Stimulated activated naive CD4-positive, alpha-beta T cell treated with Interleukin-2 at 50 U/mL for 16 hours (primary cell): ENCODE measurements around the gene TMEM207.
A peak's percentile ranks its signal among the peaks of the same experiment; 100 is the strongest.

Experiments
- DNase-seq: peaks from one replicate; lab custom pipeline; 2025; lab: John Stamatoyannopoulos, UW

Gene TMEM207

DNA sequence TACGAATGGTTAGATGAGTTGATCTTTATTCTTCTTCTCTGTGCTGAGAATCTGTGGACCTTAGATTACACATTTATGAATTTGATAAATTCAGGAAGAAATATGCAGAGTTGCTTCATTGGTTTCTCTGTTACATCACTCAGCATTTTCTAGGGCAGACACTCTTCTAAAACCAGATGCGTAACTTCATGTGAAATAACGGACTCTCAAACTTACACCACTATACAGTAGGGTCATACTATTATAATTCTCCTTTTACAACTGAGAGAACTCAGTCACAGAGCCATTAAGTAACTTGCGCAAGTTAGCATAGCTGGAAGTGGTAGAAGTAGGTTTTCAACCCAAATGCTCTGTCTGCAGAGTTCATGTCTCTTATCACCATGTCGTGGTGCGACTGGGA is 5.7 kb downstream of the TMEM207 start:
- no peak for DNase-seq

DNA sequence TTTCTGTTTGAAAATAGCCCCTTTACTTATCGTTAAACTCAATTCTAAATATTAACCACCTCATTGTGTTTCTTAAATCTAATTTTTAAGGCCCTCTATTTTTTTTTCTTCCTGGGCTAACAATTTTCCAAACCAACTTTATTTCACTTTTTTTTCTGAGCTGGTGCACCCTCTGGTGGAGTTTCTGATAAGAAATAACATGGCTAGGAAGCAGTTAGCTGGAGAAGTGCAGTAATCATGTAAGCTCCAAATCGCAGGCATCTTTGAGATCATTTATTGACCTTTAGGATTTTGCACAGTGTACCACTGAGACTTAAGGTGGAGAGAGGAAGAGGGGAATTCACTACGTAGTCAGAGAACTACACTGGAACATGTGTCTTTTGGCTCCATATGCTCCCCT is 6.4 kb downstream of the TMEM207 start:
- no peak for DNase-seq

DNA sequence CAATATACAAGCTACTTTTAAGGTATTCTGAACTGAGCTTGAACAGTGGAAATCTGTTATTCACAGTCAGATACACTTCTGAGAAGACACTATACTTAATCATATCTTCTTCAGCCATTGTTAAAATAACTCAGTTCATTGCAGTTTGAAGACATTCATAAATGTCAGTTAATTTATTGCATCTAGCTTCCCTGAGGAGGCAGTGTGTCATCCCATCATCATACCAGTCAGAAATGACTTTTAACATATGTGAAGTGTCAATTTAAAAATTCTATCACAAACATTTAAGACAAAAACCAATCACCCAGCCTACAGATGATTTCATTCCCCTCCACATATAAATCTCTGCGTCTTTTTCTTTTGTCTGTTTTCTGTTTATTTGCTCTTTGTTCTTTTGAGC is 7.5 kb downstream of the TMEM207 start:
- no peak for DNase-seq

DNA sequence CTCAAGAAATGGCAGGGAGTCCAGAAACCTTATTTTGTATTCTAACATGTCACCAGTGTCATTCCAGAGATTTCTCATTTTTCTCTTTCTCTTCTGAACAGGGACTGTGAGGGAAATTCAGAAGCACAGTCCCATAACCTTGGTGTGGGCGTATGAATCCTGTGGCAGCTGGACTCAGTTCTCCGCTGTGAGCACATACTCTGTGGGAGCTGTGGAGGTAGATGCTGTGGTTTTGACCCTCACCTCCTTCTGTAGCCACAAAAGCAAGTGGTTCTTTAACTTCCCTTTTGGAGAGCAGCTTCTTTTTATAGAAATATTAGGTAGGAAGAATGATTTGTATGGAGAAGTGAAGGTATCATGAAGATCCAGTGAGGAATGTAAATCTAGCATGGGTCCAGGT is 13.4 kb downstream of the TMEM207 start:
- no peak for DNase-seq

DNA sequence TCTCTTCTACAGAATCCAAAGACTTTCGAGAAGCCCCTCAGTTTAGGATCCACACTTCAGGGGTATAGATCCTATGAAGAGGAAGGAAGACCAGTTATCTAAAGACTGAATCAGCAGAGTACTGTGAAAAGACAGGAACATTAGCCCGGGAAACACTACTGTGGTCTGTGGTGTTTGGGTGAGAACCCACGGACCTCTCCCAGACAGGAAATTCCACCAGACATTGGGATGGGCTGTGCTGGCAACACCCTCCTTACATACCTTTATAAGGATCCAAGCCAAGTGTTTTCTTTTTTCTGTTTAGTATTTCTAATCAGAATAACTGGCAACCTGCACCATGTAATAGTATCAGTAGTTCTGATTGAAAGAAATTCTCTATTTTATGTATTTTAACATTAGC is 14.1 kb downstream of the TMEM207 start:
- no peak for DNase-seq

DNA sequence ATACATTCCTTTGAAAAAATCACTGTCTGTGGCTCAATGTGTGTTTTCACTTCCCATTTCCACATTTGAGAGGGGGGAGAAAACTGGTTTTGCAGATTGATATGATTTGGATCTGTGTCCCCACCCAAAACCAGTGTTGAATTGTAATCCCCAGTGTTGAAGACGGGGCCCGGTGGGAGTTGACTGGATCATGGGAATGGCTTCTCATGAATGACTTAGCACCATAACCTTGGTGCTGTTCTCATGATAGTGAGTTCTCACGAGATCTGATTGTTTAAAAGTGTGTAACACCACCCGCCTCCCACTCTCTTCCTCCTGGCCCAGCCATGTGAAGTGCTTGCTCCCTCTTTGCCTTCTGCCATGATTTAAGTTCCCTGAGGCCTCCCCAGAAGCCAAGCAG is 16.1 kb downstream of the TMEM207 start:
- no peak for DNase-seq

DNA sequence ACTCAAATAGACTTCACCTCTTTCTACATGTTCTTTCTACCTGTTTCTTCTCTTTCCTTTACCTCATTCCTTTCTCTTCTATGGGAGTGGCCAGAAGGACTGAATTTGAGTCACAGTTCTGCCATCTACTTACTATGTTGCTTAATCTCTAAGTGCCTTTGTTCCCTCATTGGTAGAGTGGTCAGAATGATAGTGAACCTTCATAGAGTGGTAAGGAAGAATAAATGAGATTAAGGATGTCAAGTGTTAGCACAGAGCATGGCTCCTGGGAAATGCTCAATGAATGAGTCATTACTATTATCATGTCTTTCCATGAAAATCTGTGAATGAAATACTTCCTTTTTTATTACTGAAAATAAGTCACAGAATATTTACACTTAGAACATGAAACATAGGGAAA is 17.5 kb downstream of the TMEM207 start:
- DNase-seq: no peak

DNA sequence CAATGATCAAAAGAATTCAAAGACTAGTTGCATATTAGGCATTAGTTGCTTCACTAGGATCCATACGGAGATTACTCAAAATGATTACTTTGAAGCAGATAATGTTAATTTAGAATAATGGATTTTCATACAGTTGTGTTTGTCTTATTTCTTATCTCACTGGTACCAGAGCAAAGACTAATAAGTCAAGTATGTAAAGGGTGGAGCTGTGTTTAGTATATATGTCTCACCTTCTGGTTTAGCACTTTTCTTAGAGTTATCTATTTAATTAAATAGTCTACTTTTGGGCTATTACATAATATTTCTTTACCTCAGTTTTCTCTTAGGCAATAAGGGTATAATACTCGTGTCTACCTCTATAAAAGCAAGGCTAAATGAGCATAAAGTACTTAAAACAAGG is 18.8 kb downstream of the TMEM207 start:
- DNase-seq: no peak

DNA sequence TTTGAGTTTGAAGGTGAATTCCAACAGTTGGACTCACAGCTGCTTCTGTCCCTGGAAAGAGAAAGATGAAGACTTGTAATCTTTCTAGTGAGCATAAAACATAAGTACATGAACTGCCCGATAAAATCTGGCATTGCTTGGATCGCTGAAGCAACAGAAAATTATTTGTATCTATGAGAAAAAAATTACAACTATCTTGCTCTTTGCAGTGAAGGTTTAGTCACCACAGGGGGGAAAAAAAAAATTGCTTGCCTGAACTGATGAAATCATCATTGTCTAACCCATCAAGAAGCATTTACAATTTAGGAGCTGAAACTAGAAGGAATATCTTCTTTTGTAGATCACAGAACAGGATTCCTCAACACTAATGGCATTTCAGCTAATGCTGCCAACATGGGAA is 20.0 kb downstream of the TMEM207 start:
- no peak for DNase-seq

DNA sequence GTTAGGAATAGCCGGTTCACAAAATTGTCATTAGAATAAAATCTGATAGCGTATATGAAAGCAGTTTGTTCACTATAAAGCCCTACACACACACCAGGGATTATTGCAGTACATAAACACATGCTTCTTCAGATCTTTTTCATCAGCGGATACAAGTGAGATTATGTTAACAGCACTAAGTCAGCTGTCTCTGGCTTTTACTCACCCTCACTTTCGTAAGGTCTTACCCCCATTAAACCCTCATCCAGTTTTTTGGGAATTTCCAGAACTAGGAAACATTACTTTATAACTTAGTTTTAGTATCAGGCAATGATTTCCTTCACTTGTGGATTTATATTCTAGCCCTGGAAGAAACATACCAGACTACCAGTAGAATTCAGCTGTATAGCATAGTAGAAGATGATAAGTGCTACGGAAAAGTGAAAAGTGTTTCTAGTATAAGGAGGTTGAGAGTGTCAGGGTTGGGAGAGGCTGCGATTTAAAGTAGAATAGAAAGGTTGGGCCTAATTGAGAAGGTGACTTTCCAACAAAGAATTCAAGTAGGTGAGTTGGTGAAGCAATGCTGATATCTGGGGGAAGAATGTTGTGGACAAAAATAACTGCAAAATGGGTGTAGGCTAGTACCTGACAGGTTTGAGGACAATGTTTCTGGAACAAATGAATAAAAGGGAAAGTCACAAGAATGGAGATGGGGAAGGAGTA is 22.7 kb downstream of the TMEM207 start:
- no peak for DNase-seq

DNA sequence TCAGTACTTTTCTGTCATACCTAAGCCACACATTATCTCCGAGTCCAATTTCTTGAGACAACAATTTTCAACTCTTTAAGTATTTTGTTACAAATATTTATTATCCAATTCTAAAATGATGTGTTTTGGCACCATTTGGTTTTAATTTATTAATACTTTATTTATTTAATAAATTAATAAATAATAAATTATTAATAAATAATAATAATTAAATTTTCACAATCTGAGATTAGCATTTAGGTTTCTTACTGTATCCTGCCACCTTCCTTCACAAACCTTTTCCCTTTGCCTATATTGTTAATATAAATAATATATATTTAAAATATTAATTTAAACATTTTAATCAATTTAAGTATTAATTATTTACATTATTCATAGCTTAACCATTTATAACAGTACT is 23.9 kb downstream of the TMEM207 start:
- no peak for DNase-seq

DNA sequence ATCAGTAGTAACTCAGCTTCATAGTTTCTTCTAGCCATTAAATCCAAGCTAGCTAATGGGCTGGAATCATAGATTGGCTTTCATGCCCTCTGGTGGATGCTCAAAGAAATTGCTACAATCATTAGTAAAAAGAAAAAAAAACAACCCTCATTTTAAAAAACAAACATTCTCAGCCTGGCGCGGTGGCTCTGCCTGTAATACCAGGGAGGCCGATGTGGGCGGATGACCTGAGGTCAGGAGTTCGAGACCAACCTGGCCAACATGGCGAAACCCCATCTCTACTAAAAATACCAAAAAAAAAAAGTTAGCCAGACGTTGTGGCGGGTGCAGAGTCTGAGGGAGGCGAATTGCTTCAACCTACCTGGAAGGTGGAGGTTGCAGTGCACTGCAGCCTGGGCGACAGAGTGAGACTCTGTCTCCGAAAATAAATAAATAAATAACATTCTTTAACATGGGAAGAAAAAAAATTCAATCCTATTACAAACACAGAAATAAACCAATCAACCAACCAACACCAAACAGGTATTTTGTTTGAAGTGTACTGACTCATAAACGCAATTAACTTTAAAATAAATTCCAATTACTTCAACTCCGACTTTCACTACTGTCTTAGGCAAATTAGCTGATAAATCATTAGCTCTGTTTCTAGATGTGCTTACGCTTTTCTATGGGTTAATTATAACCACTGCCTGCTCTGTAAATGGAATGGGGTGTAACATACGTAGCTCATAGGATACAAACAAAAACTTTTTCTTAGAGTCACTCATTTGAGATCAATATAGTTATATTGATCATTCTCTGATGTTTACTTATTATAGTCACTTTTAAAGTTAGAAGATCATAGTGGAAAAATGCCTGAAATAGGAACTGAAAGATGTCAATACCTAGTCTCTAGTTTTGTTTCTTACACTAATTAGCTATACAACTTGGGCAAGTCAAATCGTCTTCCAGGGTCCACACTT is 24.9 kb downstream of the TMEM207 start:
- peak; percentile 23 for DNase-seq

DNA sequence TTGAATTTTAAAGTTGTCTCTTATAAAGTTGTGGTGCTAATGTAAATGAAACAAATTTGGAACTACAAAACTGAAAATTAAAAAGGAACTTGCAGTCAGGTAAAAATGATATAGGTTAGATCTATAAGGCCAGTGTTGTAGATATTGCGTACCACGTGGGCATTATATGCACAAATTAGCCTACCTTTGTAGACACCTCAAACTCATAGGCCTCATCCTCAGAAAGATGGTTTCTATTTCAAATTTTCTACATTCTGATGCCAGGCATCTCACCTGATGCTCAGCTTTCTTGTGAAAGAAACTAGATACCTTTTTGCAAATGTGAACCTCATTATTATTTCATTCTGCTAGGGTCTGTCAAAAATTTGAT is 25.6 kb downstream of the TMEM207 start:
- DNase-seq: no peak

DNA sequence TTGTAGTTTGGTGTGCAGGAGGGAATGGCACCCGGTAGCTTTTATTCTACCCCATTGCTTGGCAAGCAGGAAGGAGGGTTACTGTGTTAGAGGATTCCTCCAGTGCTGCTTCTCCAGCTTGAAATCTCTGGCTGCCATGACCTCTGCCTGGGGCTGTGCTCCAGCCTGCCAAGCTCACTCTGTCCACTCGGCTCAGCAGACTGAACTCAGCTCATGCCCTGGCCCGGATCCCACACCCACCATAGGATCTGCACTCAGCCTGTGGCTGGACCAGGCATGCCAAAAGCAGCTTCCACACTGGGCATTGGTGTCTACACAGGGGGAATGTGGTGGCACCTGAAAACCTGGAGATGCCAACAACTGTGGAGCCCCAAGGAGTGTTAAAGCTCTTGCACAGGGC is 35.4 kb downstream of the TMEM207 start:
- DNase-seq: no peak

DNA sequence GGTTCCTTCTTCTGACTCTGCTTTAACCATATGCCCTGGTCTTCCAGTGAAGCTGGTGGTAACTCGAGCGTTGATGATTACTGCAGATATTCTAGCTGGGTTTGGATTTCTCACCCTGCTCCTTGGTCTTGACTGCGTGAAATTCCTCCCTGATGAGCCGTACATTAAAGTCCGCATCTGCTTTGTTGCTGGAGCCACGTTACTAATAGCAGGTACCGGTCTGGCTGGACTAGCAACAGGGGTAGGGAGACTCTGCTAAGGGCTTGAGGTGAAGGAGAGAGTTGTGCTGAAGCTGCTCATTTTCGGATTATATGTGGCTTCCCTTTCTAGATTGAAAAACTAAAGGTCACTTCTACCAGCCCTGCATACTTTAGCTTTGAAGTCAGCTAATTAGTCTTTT is 45.0 kb downstream of the TMEM207 start:
- DNase-seq: no peak

DNA sequence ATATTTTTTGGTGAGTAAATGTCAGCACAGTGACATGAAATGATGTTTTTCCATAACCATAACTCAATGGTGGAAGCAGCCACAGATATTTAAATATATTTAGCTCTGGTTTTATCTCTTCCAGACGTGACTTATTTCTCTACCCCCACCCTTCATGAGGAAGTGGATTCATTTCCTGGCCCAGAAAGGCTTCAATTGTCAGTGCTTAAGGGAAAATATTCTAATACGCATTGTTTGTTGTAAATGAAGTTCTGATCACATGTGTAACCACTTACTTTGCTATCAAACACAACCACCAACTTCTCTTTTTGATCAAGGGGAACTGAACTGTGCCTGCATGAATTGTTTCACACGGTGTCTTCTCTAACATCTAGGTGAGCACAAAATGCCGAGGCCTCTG is 47.7 kb downstream of the TMEM207 start:
- no peak for DNase-seq

DNA sequence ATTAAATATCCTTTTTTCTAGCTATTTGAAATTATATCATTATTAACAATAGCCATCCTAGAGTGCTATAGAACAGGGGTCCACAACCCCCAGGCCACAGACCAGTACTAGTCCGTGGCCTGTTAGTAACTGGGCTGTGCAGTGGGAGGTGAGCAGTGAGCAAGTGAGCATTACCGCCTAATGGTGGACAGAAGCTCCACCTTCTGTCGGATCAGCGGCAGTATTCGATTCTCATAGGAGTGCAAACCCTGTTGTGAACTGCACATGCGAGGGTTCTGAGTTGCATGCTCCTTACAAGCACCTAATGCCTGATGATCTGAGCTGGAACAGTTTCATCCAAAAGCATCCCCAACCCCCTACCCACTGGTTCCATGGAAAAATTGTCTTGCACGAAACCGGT is 50.0 kb downstream of the TMEM207 start:
- DNase-seq: no peak

DNA sequence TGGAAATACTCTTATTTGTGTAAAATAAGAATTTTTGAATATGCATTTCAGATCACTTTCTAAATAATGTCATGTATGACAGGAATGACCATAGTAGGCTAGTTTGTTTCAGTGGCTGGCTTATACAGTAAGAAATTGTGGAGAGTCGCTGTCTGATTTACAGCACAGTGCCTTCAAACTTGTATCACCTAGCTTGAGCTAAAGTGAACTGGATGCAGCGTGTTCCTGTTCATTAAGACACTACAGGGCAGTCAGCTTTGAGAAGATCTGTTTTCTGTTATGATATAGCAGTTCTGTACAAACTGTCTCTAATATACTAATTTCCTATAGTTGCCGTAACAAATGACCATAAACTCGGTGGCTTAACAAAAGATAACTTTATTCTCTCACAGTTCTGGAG is 51.8 kb downstream of the TMEM207 start:
- DNase-seq: no peak

DNA sequence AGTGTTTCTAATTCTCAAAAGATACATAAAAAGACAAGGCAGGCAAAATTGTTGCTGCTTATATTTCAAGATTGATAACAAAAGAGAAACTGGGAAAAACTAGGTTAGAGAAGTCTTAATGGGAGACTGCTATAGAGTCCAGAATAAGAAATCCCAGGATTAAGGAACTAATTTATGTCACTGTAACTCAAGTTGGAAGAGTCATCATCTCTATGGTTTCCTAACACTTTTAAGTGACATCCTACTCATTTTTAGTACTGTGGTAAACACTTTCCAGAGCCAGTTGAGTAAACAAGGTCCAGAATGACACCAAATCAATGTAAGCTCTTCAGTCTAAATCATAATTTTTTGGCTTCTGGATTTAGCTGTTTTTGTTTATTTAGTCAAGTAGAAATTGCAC is 53.7 kb downstream of the TMEM207 start:
- DNase-seq: no peak

DNA sequence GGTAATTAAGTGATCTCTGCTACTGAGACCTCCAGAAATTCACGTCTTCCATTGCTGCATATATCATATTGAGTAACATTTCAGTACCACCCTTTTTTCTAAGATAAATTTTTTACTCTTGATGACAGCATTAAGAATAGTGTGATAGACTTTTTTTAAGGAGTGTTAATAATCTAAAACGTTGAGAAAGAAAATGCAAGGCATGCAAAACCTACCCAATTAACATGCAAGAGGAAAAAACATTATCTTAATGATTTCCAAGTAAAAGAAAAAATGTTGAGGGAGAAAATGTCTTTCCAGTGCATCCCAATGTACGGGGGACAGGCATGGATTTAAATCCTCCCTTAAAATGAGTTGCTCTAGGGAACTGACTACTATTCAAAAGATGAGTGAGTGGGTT is 61.0 kb downstream of the TMEM207 start:
- DNase-seq: no peak

DNA sequence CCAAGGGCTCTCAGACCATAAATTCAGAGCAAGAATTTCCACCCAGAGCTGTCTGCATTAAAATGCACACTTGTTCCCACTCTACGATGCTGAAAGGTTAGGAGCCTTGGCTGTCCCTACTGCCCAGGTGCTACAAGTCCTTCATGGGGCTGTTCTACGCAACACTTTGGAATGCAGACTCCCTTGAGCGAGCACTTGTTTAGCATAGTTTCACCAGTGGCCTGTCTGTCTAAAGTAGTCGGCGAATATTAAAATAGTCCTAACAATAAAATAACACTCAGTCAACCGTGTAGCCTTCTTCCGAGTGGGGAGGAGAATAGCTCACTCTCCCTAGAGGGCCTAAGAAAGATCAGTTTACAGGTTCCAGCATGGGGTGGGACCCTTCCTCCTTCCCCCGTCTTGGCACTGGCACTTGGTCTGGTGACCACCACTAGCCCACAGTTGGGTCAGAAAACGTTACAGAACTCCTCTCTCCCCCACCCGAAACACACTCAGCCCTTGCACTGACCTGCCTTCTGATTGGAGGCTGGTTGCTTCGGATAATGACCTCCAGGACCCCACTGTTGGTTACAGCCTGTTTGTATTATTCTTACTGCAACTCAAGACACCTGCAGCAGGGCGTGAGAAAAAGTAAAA is 62.0 kb downstream of the TMEM207 start, which contains the start of gene CLDN16:
CLDN16 (plus strand) TSS at position 586 of the 636 bp plus-strand sequence. CDS start 167 bp downstream, outside the sequence.
- DNase-seq: no peak

DNA sequence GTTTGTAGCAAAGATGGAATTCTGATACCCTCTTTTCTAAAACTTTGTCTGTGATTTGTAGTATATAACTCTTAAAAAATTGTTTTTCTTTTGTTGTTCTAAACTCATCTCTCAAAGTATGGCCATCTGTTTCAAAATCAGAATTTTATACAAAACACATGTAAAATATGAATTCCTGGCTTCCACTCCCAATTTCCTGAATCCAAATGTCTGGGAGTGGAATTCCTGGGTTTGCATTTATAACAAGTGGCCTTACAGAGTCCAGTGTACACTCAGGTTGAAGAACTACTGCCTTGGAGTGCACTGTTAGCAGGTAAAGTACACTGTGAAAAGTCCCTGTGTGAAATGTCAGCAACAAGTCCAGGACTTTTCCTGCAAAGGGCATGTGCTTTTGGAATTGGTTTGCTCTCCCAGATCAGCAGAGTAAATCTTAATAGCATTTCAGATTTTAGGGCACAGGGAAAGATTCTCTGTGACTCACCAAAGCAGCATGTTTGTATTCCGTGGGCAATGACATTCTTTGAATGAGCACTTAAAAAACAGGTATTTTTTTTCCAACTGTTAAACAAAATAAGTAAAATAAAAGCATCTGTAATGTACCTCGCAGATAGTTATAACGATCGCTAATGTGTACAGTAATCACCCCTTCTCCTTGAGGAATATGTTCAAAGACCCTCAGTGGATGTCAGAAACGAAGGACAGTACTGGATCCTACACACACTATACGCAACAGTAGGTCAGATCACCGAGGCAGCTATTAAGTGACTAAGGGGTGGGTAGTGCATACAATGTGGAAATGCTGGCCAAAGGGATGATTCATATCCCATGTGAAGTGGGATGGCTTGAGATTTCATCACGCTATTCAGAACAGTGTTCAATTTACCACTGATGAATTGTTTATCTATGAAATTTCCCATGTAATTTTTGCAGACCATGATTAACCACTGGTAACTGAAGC is 63.7 kb downstream of the TMEM207 start:
- no peak for DNase-seq
